GM19467 (cell line): ENCODE data around the gene DACT2.
"Not testable (repeated sequence)": the region's sequence is repeated elsewhere in the genome, so short reads cannot be mapped to it uniquely, and the experiment has no call there.

Source experiments
- ATAC-seq: cut with Tn5 transposase; IDR thresholded peaks from one replicate; pipeline ENCODE4 v1.9.1; 2021; ENCODE audit warnings: mild to moderate bottlenecking, moderate library complexity; ENCODE audit not compliant: unreplicated experiment

The DACT2 gene

DNA sequence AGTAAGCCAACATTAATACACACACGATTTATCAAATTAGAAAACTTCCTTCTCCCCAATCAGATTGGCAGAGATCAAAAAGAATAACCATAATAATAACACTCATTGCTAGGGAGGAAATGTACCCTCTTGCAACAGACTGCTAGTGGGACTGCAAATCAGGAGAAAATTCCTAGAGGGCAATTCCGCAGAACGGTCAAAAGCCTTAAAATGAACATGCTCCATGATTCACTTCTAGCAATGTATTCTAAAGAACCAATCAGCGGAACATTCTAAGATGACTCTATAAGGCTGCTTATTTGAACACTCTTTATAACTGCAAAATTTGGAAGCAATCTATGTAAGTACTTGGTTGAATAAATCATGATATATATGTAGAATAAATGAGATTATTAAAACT is 8.5 kb upstream of the DACT2 start:
- no peak for ATAC-seq

DNA sequence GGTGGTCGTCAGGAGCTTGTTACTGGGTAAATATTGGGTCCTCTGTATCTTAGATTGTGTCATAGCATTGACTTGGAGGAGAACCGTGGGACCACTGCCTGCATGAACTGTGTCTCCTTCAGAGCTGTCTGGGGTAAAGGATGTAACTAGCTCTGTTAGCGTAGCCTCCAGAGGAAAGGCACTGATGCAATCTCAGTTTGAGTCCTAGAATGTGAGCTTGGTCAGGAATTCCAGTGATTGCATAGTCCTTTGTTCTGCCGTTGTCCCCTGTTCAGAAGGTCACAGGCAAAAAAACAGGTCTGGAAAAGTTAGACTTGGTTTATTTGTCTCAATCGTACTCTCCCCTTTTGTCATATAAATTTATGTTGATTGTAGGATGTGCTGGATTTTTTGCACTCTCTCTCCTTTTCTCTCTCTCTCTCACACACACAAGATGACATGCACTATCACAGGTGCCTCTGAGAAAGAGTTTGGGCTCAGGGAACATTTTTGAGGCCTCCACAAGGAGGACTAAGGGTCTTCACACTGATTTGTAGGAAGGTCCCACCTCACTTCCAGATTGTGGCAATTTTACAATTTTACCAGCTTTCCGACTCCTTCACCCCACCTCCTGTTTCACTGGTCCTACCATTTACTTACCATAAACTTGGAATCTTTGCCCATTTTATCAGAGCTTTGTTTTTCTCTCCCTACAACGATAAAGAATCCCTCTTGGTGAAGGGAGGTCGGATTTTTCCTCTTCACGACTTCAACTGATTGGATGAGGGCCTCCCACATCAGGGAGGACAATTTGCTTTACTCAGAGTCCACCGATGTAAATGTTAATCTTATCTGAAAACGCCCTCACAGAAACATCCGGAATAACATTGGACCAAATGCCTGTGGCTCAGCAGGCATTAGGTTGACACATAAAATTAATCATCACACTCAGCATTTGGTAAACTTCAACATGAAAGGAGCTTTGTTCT is 7.0 kb upstream of the DACT2 start:
- ATAC-seq: no peak

DNA sequence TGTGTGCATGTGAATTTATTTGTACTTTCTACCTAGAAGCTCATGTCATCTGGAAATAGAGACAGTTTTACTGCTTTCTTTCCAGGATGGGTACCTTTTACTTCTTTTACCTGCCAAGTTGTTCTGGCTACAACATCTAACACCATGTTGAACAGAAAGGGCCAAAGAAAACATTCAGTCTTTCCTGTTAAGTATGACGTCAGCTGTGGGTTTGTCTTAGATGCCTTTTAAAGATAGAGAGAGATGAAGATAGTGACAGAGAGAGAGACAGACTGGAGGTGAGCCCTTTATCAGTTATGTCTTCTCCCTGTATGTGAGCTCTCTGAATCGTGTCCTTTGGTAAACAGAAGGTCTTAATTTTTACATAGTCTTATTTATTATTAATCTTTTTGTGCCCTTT is 3.4 kb upstream of the DACT2 start:
- no peak for ATAC-seq

- ATAC-seq: no peak
Observed at GRCh38 chr6:168320634-168321033, 1.1 kb upstream of the DACT2 start.

DNA sequence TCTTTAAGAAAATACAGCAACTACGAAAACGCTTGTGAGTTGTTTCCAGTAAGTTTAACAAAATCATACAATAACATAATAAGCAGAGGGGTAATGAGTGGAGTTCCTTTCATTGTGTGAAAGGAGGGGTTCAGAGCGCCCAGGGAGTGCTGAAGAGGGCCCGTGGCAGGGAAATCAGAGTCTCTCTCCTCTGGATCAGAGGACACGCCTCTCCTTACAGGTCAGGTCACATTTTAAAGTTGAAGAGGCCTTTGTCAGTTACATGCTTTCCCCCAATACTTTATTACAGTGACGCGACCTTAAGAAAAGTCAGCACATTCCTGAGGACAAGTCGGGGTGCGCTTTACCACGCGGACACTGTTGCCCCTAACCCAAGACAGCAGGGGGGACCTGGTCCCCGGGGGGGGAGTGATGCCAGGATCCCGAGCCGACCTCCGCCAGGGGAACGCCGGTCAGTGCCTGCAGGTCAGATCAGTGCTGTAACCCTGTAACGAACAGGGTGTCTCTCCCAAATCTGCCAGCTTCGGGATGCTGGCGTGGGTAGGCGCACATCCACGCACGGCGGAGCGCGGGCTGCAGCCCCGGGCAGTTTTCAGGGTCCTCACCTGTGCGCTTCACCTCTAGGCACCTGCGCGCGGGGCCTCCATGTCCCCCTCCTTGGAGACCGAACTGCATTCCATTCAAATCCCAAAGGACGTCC is 848 bp downstream of the DACT2 start:
- no peak for ATAC-seq

DNA sequence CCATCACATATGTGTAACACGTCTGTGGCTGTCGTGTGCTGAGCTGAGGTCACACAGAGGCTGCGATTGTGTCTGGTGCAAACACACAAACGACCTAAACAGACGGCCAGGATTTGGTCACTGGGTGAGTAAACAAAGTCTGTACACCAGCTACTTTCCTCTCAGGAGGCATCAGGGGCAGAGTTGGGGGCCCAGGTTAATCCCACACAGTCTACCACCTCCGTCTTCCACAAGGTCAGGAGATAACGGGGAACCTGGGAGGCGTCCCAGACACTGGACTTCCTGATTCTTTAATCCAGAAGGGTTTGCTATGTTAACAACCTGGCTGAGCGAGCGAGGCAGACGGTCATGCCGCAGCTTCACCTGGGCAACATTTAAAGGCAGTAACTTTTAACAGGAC is 1.5 kb downstream of the DACT2 start:
- no peak for ATAC-seq

GRCh38 chr6:168315596-168315995 is 4.0 kb downstream of the DACT2 start:
- no peak for ATAC-seq

DNA sequence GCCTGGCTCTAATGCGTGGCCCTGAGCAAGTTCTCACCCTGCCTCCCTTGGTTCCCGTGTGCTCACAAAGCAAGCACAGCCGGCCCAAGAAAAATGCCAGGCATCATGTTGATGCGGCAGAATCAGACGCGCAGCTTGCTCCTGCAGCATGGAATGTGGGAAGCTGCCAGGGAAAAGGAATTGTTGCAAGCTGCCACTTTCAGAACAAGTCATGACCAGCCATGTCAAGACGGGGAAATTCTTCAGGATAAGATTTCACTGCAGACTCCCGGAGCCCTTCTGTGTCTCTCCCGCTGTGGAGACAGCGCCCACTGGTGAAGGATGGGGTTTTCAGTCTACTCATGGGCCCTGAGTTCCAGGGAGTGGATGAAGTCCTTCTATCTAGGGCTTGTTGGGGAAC is 4.6 kb downstream of the DACT2 start:
- ATAC-seq: no peak

- no peak for ATAC-seq
Observed at GRCh38 chr6:168314021-168314420, 5.6 kb downstream of the DACT2 start.

DNA sequence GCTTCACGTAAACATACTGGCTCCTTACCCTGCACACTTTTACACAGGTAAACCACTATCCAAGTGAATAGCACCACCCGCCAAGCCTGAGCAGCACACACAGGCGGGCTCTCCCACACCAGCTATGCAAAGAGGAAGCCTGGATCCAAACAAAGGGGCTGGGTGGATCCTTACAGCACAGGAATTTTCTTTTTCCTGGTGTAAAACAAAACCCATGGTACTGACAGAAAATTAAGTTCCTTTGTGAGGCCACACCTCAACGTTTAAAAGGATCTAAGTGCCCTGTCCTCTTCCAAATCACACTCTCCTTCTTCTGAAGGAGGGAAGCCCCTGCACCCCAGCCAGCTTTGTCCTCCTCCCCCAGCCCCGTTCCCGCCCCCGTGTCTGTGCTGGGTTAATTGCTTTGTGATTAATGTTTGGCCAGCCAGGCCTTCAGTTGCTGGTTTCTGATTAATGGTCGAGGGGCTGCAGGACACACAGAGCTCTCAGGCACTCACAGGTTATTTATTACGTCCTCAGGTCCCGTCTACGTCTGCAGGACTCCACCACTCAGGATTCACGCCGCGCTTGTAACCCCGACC is 6.1 kb downstream of the DACT2 start:
- ATAC-seq: no peak

- not testable (repeated sequence) for ATAC-seq
Observed at GRCh38 chr6:168312125-168312507, 7.5 kb downstream of the DACT2 start.

DNA sequence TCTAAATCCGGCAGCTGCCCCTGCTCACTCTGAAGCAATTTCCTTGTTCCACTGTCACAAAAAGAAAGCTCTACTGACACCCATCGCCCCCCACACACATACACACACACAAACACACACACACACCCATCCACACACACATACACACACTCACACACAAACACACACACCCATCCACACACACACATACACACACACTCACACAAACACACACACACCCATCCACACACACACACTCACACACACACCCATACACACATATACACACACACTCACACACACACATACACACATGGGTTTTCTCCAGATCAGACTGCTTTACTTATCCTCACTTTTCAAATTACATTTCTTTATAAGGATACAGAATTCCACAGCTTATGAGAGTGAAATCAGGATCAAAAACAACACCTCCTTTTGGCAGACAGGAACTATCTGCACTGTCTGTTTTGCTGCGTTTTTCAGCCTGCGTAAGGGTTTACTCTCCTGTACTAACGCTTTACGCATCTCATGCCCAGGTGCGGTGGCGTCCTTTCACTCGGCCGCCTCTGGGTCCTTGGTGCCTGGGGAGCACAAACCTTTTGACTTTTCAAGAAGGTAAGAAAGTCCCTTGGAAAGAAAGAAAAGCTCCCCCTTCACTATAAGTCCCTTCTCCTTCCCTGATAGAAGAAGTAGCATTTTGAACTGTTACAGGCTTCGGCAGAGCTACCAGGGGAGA is 8.0 kb downstream of the DACT2 start:
- ATAC-seq: no peak

DNA sequence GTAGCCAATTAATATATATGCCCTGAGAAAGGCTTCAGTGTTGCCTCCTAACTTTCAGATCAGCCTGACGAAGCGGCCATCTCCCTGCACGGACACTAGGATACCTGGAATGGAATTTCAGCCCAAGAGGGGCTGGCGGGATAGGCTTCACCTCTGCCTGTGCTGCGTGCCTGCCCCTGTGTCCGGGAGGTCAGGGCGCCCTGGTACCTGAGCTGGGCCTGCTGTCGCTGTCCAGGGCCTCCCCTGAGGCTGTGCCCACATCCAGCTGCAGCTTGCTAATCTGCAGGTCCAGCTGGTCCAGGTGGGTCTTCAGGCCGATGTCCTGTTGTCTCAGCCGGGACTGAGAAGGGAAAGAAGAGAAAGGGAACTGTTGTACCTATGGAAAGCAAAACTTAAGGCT is 8.6 kb downstream of the DACT2 start:
- no peak for ATAC-seq

DNA sequence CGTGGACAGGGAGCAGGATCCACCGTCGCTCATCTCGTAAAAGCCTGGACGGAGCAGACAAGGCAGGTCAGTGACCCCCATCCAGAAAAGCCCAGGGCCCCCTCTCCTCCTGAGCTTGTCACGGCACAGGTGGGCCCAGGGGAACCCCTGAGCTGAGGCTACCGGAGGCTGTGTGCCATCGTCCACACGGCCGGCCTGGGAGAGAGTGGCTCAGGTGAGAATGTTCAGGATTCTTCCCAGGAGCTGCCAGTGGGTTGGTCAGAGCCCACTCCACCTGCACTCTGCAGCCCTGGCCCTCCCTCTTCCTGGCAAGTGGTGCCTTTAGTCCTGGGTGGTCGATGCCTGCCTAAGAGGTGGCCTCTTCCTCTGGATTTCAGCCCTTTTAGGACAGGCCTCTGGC is 9.2 kb downstream of the DACT2 start:
- ATAC-seq: no peak

DNA sequence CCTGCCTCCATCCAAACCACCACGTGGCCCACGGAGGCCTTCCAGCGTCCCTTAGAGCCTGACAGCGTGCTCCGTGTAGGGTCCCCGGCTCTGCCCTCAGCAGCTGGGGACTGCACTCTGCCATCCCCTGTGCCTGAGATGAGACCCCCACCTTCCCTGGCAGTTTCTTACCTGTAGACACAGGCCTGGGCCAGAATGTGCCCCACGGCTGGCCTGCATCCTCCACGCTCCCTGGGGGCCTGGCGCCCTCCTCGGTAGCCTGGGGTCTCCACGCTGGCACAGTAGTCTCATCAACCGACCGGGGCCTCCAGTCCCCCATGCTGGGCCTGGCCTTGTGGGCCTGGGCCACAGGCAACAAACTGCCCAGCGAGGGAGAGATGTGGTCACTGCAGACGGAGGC is 9.6 kb downstream of the DACT2 start:
- ATAC-seq: no peak

- ATAC-seq: no peak
Observed at GRCh38 chr6:168309183-168309582, 10.4 kb downstream of the DACT2 start.

DNA sequence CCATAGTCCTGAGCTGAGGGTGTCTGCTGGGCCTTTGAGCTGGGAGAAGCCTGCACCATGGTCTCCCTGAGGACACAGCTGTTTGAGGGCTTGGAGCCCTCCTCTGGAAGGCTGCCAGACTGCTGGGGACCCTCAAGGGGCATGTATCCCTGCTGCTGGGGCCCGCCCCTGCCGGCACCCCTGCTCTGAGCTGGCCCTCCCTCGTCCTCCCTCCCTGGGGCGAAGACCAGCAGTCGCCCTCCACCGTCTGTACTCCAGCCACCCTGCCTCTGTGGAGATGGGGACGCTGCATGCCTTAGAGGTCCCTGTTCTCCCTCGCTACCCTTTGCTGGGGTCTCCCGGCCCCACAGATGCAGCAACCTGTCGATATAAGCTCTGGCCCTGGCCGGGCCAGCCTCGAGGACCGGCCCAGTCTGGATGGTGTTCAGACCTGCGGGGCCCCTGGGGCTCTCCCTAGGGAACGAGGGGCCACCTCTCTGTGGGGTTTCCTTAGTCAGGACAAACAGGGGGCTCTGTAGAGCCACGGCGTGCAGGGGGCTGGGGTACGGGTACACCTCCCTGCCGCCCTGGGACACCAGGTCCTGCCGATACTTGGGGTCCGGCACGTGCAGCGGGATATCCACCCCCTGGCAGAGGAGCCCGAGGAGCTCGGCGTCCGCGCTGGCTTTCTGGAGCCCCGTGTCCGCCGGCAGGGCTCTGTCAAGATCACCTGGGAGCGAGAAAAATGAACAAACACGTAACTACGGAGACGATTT is 11.0 kb downstream of the DACT2 start:
- no peak for ATAC-seq

- no peak for ATAC-seq
Observed at GRCh38 chr6:168307695-168308021, 11.9 kb downstream of the DACT2 start.

- no peak for ATAC-seq
Observed at GRCh38 chr6:168307015-168307694, 12.4 kb downstream of the DACT2 start.

DNA sequence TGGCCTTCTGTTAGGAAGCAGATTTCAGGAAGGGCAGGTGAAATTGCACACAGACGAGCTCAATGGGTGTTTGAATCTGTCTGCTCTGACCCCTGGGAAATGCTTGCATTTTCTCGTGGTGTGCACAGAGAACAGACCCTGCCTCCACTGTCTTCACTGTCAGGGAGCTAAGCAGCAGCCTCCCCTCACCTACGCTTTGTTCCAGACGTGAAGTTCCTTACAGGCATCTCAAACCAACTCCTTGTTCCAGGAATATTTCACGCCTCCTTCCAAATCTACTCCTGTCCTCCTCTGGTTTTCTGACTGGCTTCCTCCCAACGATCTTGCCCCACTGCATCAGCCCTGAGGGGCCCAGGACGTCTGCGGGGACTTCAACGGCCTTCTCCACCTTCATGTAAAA is 13.7 kb downstream of the DACT2 start:
- ATAC-seq: no peak
